ENCODE measurements around the gene ITGA2B. TPM values are rescaled to one million over a fixed set of nuclear protein-coding genes. Genes with fewer than 3 reads are reported as not detected.

The ITGA2B gene
- total and polyA plus RNA-seq, 2 of the 13 experiments (the other 11 are each of a cell fraction or from before 2014, with no cell fraction given): 0.38 to 1.1 TPM

DNA sequence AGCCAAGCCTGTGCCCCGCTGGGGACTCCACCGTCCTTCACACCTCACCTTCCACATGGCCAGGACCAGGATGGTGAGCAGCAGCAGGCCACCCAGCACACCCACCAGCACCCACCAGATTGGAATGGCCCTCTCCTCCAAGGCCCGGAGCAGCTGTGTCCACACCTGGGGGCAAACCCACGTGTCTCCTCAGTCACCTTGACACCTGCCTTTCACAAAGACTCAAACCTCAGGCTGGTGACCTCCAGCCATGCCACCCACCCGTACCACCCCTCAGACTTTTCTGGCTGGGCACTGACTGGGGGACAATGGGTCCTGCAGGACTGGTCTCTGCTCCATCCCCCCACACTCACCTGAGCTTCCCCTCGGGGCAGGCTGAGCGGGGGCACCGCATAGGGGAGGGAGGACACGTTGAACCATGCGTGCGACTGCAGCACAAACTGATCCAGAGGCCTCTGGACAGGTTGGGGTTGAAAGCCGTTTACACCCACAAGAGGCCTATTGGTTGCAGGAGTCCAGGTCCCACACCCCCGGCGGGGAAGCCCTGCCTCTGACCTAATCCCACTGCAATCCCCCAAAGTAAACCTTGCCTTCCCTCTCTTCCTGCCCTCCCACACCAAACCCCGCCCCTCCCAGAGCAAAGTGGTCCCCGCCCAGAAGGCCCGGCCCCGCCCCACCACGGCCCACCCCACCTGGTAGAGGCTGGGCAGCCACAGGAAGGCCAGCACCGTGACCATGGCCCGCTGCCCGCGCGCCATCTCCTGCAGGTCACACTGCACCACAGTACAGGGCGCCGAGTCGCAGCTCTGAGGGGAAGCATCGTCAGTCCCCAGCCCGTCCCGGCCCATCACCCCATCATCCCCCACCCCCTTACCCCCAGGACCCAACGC lies 14.9 kb downstream of the ITGA2B start (continued):
- TF ChIP-seq, protein P1, sequence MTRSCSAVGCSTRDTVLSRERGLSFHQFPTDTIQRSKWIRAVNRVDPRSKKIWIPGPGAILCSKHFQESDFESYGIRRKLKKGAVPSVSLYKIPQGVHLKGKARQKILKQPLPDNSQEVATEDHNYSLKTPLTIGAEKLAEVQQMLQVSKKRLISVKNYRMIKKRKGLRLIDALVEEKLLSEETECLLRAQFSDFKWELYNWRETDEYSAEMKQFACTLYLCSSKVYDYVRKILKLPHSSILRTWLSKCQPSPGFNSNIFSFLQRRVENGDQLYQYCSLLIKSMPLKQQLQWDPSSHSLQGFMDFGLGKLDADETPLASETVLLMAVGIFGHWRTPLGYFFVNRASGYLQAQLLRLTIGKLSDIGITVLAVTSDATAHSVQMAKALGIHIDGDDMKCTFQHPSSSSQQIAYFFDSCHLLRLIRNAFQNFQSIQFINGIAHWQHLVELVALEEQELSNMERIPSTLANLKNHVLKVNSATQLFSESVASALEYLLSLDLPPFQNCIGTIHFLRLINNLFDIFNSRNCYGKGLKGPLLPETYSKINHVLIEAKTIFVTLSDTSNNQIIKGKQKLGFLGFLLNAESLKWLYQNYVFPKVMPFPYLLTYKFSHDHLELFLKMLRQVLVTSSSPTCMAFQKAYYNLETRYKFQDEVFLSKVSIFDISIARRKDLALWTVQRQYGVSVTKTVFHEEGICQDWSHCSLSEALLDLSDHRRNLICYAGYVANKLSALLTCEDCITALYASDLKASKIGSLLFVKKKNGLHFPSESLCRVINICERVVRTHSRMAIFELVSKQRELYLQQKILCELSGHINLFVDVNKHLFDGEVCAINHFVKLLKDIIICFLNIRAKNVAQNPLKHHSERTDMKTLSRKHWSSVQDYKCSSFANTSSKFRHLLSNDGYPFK (CRISPR knock-in tag; IDR thresholded peaks at IDR 0.05; ENCODE audit: borderline replicate concordance): peak; percentile 54; the same call in 1 of the 2 replicates
- TF ChIP-seq CBX2 (IDR thresholded peaks at IDR 0.05; ENCODE audit: low read depth, low read length) (no peak), CBX2 (CRISPR knock-in tag; IDR thresholded peaks at IDR 0.05; ENCODE audit: low read depth) (no peak), KDM5B (CRISPR knock-in tag; IDR thresholded peaks at IDR 0.05; ENCODE audit: borderline replicate concordance) (peak; percentile 50; the same call in 1 of the 2 replicates), ZNF670 (CRISPR knock-in tag; IDR thresholded peaks at IDR 0.05; ENCODE audit: borderline replicate concordance) (peak; percentile 52; the same call in 1 of the 2 replicates), ETV6 (CRISPR knock-in tag; conservative IDR thresholded peaks at IDR 0.05) (0 out of 2 replicates have a peak, but pooled peaks have one; percentile 29), MTA1 (CRISPR knock-in tag; IDR thresholded peaks at IDR 0.05; ENCODE audit: borderline replicate concordance) (peak; percentile 25; the same call in 1 of the 2 replicates)
- TF ChIP-seq, protein P2, sequence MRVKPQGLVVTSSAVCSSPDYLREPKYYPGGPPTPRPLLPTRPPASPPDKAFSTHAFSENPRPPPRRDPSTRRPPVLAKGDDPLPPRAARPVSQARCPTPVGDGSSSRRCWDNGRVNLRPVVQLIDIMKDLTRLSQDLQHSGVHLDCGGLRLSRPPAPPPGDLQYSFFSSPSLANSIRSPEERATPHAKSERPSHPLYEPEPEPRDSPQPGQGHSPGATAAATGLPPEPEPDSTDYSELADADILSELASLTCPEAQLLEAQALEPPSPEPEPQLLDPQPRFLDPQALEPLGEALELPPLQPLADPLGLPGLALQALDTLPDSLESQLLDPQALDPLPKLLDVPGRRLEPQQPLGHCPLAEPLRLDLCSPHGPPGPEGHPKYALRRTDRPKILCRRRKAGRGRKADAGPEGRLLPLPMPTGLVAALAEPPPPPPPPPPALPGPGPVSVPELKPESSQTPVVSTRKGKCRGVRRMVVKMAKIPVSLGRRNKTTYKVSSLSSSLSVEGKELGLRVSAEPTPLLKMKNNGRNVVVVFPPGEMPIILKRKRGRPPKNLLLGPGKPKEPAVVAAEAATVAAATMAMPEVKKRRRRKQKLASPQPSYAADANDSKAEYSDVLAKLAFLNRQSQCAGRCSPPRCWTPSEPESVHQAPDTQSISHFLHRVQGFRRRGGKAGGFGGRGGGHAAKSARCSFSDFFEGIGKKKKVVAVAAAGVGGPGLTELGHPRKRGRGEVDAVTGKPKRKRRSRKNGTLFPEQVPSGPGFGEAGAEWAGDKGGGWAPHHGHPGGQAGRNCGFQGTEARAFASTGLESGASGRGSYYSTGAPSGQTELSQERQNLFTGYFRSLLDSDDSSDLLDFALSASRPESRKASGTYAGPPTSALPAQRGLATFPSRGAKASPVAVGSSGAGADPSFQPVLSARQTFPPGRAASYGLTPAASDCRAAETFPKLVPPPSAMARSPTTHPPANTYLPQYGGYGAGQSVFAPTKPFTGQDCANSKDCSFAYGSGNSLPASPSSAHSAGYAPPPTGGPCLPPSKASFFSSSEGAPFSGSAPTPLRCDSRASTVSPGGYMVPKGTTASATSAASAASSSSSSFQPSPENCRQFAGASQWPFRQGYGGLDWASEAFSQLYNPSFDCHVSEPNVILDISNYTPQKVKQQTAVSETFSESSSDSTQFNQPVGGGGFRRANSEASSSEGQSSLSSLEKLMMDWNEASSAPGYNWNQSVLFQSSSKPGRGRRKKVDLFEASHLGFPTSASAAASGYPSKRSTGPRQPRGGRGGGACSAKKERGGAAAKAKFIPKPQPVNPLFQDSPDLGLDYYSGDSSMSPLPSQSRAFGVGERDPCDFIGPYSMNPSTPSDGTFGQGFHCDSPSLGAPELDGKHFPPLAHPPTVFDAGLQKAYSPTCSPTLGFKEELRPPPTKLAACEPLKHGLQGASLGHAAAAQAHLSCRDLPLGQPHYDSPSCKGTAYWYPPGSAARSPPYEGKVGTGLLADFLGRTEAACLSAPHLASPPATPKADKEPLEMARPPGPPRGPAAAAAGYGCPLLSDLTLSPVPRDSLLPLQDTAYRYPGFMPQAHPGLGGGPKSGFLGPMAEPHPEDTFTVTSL (CRISPR knock-in tag; IDR thresholded peaks at IDR 0.05; ENCODE audit: borderline replicate concordance): peak; percentile 30; the same call in 1 of the 2 replicates
- TF ChIP-seq, protein P3, sequence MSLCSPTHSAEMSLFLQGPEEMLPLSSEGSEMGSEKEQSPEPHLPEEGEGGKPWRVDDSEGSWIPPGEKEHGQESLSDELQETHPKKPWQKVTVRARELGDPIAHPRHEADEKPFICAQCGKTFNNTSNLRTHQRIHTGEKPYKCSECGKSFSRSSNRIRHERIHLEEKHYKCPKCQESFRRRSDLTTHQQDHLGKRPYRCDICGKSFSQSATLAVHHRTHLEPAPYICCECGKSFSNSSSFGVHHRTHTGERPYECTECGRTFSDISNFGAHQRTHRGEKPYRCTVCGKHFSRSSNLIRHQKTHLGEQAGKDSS (CRISPR knock-in tag; IDR thresholded peaks at IDR 0.05; ENCODE audit: borderline replicate concordance, low read depth): peak; percentile 20; the same call in 1 of the 2 replicates
- TF ChIP-seq, protein P4, sequence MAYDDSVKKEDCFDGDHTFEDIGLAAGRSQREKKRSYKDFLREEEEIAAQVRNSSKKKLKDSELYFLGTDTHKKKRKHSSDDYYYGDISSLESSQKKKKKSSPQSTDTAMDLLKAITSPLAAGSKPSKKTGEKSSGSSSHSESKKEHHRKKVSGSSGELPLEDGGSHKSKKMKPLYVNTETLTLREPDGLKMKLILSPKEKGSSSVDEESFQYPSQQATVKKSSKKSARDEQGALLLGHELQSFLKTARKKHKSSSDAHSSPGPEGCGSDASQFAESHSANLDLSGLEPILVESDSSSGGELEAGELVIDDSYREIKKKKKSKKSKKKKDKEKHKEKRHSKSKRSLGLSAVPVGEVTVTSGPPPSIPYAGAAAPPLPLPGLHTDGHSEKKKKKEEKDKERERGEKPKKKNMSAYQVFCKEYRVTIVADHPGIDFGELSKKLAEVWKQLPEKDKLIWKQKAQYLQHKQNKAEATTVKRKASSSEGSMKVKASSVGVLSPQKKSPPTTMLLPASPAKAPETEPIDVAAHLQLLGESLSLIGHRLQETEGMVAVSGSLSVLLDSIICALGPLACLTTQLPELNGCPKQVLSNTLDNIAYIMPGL (CRISPR knock-in tag; IDR thresholded peaks at IDR 0.05; ENCODE audit: borderline replicate concordance in 1 of 2, low read depth in 1 of 2): no peak
